GM10248 (cell line): ENCODE data around the gene LITAF.

ENCODE experiments used
- CTCF ChIA-PET: fragments of 300-600 bp; sonication (Branson Sonifier 250); formaldehyde crosslinking; extraction: SDS; loops from one replicate; lab custom pipeline; 2021; ENCODE audit warnings: antibody characterized with exemption; lab: Yijun Ruan, JAX
- POLR2A ChIA-PET: fragments of 350-650 bp; sonication (Branson Sonifier 250); formaldehyde crosslinking; extraction: SDS; loops from one replicate; lab custom pipeline; 2020; ENCODE audit warnings: antibody characterized with exemption; lab: Yijun Ruan, JAX
- DNase-seq: peaks from one replicate; pipeline ENCODE4 v3.0.0; 2012; ENCODE audit errors: extremely low spot score
- CTCF ChIP-seq: IDR thresholded peaks from 2 replicates; pipeline ENCODE4 v1.5.1; 2012; ENCODE audit warnings: mild to moderate bottlenecking, low read depth; ENCODE audit errors: extremely low read depth, missing control alignments, control extremely low read depth

LITAF gene

GRCh38 chr16:11603331-11603750 is 16.6 kb upstream of the LITAF start:
- POLR2A ChIA-PET, result interaction anchor here (0.6 to 1.3 kb wide), 2 partner anchors 10 to 18 kb away, joined by 3 to 5 read pairs; no protein-coding TSS in a partner anchor
- no peak for DNase-seq
- CTCF ChIA-PET, result no interaction called here
- no peak for TF ChIP-seq CTCF

- no peak for TF ChIP-seq CTCF
- no peak for DNase-seq
- CTCF ChIA-PET, result no interaction called here
- POLR2A ChIA-PET, result no interaction called here
Observed at GRCh38 chr16:11602321-11602720, 15.6 kb upstream of the LITAF start.

GRCh38 chr16:11601911-11602310 is 15.2 kb upstream of the LITAF start:
- no peak for TF ChIP-seq CTCF
- DNase-seq, result no peak
- ChIA-PET CTCF (interaction anchor here (0.9 kb wide), 1 partner anchor 70 kb away, joined by 3 read pairs; no protein-coding TSS in a partner anchor), POLR2A (no interaction called here)

GRCh38 chr16:11601425-11601824 is 14.7 kb upstream of the LITAF start:
- DNase-seq, result no peak
- CTCF ChIA-PET, result interaction anchor here (0.9 kb wide), 1 partner anchor 69 kb away, joined by 3 read pairs; no protein-coding TSS in a partner anchor
- no peak for TF ChIP-seq CTCF
- POLR2A ChIA-PET, result no interaction called here

- ChIA-PET CTCF (interaction anchor here (1.3 to 3.4 kb wide), 3 partner anchors 9 to 42 kb away, joined by 3 to 18 read pairs (median 6); no protein-coding TSS in a partner anchor), POLR2A (no interaction called here)
Observed at GRCh38 chr16:11599579-11599978, 12.9 kb upstream of the LITAF start.

GRCh38 chr16:11597235-11598095 is 10.7 kb upstream of the LITAF start:
- TF ChIP-seq CTCF, result no peak
- ChIA-PET POLR2A (interaction anchor here (1.5 kb wide), 1 partner anchor 11 kb away, joined by 5 read pairs; the partner anchor contains the start of gene LITAF), CTCF (interaction anchor here (0.9 to 3.4 kb wide), 5 partner anchors 10 to 16 kb away, joined by 3 to 18 read pairs (median 3); partner anchors contain the start of gene LITAF)
- DNase-seq, result no peak

More at GRCh38 chr16:11599579-11599978, 12.9 kb upstream of the LITAF start:
- DNase-seq, result no peak
- TF ChIP-seq CTCF, result no peak
